ENCODE data around the gene CCDC159.

GRCh38 chr19:11364296-11364904 is 18.1 kb downstream of the CCDC159 start:
- TF ChIP-seq TAF1 (IDR thresholded peaks at IDR 0.05; ENCODE audit: borderline replicate concordance, insufficient read depth, low read length) (no peak), SIN3A (IDR thresholded peaks at IDR 0.05; ENCODE audit: borderline replicate concordance, insufficient read depth, low read length) (no peak), FOXP2 (optimal IDR thresholded peaks at IDR 0.05; ENCODE audit: borderline replicate concordance, extremely low read depth, extremely low read length, insufficient read depth) (no peak), POLR2AphosphoS5 (IDR thresholded peaks at IDR 0.05; ENCODE audit: low read depth, low read length) (no peak), REST (IDR thresholded peaks at IDR 0.05; ENCODE audit: insufficient read depth in 1 of 2, low read depth in 2 of 2, low read length in 2 of 2) (no peak)

Measured in PFSK-1 (cell line).